Activated CD4-positive, alpha-beta T cell treated with anti-CD3 and anti-CD28 coated beads for 36 hours (primary cell): ENCODE data around the gene PACSIN2. TPM values are rescaled to one million over a fixed set of nuclear protein-coding genes. Genes with fewer than 3 reads are reported as not detected.

ENCODE experiments used
- ATAC-seq: fragments of 200-7000 bp; cut with Tn5 transposase; one replicate; pipeline ENCODE4 v1.10.0; 2021; ENCODE audit warnings: mild to moderate bottlenecking, moderate library complexity
- CTCF ChIA-PET: fragments of 350-600 bp; sonication (Branson Sonifier 250); formaldehyde crosslinking; loops from one replicate; lab custom pipeline; 2021; ENCODE audit warnings: antibody characterized with exemption; lab: Charles Lee
- POLR2A ChIA-PET: fragments of 350-600 bp; sonication (Branson Sonifier 250); formaldehyde crosslinking; loops from one replicate; lab custom pipeline; 2021; ENCODE audit warnings: antibody characterized with exemption, inconsistent platforms; lab: Charles Lee
- DNase-seq: peaks from one replicate; pipeline ENCODE4 v3.0.0-alpha.2; 2020
- H3K27ac Mint-ChIP-seq: one replicate; pipeline ENCODE4 v1.8.0; 2021; ENCODE audit warnings: mixed read lengths
- H3K27me3 Mint-ChIP-seq: one replicate; pipeline ENCODE4 v1.8.0; 2021; ENCODE audit warnings: mixed read lengths
- H3K36me3 Mint-ChIP-seq: one replicate; pipeline ENCODE4 v1.8.0; 2021; ENCODE audit warnings: low read depth, mixed read lengths
- H3K4me1 Mint-ChIP-seq: one replicate; pipeline ENCODE4 v1.8.0; 2021; ENCODE audit warnings: mixed read lengths
- H3K4me3 Mint-ChIP-seq: one replicate; pipeline ENCODE4 v1.8.0; 2021; ENCODE audit warnings: mild to moderate bottlenecking, moderate library complexity, mixed read lengths
- H3K9me3 Mint-ChIP-seq: one replicate; pipeline ENCODE4 v1.8.0; 2021; ENCODE audit warnings: low read depth, mixed read lengths
- intact Hi-C, 2 experiments: fragments of 100-400 bp; cut with DNase I in 1 of 2; cut with micrococcal nuclease in 1 of 2; formaldehyde crosslinking; loops; one replicate each; pipeline versions ENCODE4 v1.14.2 to v1.15.1; 2022 to 2024; cut with DNase I, micrococcal nuclease
- total RNA-seq, 2 experiments: library from RNA; stranded (reverse); gene quantifications; one replicate each; pipeline ENCODE4 v1.2.3, GENCODE V29; 2021

PACSIN2 gene
- total RNA-seq, 2 experiments from 2014 or later, result 27.9 to 28.1 TPM

GRCh38 chr22:43012390-43012789 lies 2.6 kb downstream of the PACSIN2 start:
- intact Hi-C loops, result loop anchor here in 1 of 2 experiments (10.0 kb wide), 1 partner anchor 148 kb away; no protein-coding TSS in a partner anchor
- H3K9me3 Mint-ChIP-seq, result no peaks in the 10 kb centered on the region
- H3K4me3 Mint-ChIP-seq, result no peak overlapping the region
- POLR2A ChIA-PET, result no interaction called here
- DNase-seq (no peak), ATAC-seq (no peak)
- H3K4me1 Mint-ChIP-seq, result peaks cover 31% of the 10 kb centered on the region
- CTCF ChIA-PET, result interaction anchor here (0.6 to 2.7 kb wide), 3 partner anchors 9 to 102 kb away, joined by 4 to 10 read pairs (median 7); no protein-coding TSS in a partner anchor
- H3K36me3 Mint-ChIP-seq, result no peaks in the 10 kb centered on the region
- no peak overlapping the region for H3K27ac Mint-ChIP-seq
- H3K27me3 Mint-ChIP-seq, result no peaks in the 10 kb centered on the region

- H3K9me3 Mint-ChIP-seq, result no peaks in the 10 kb centered on the region
- DNase-seq (no peak), ATAC-seq (no peak)
- POLR2A ChIA-PET, result no interaction called here
- no peaks in the 10 kb centered on the region for H3K36me3 Mint-ChIP-seq
- H3K27me3 Mint-ChIP-seq, result no peaks in the 10 kb centered on the region
- H3K4me1 Mint-ChIP-seq, result peaks cover 43% of the 10 kb centered on the region
- no peak overlapping the region for H3K27ac Mint-ChIP-seq
- intact Hi-C loops, result loop anchor here in 1 of 2 experiments (10.0 kb wide), 1 partner anchor 146 kb away; no protein-coding TSS in a partner anchor
- H3K4me3 Mint-ChIP-seq, result no peak overlapping the region
- CTCF ChIA-PET, result no interaction called here
Observed at GRCh38 chr22:43011079-43011478, 3.9 kb downstream of the PACSIN2 start.

DNA sequence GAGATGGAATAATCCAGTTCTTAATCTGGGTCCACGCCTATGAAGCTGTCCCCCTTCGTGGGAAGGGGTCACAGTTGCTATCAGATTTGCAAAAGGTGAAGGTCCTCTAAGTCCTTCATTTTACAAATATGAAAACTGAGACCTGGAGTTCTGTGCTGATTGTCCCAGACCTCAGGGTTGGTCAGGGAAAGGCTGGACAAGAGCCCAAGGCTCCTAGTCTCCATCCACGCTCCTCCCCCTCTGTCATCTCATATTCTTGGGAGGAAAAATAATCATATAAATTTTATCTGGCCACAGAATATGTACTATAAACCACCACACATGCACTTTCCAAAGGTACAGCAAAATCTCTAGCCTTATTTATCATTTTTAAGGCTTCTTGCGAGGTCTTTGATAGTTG lies 5.5 kb downstream of the PACSIN2 start:
- peaks cover 53% of the 10 kb centered on the region for H3K4me1 Mint-ChIP-seq
- ATAC-seq (no peak), DNase-seq (no peak)
- ChIA-PET CTCF (interaction anchor here (0.6 kb wide), 2 partner anchors 9 to 24 kb away, joined by 3 read pairs; no protein-coding TSS in a partner anchor), POLR2A (no interaction called here)
- intact Hi-C loops, result loop anchor here in 1 of 2 experiments (5.0 kb wide), 1 partner anchor 47 kb away; no protein-coding TSS in a partner anchor
- no peak overlapping the region for H3K4me3 Mint-ChIP-seq
- no peaks in the 10 kb centered on the region for H3K36me3 Mint-ChIP-seq
- H3K27ac Mint-ChIP-seq, result no peak overlapping the region
- H3K27me3 Mint-ChIP-seq, result no peaks in the 10 kb centered on the region
- no peaks in the 10 kb centered on the region for H3K9me3 Mint-ChIP-seq

DNA sequence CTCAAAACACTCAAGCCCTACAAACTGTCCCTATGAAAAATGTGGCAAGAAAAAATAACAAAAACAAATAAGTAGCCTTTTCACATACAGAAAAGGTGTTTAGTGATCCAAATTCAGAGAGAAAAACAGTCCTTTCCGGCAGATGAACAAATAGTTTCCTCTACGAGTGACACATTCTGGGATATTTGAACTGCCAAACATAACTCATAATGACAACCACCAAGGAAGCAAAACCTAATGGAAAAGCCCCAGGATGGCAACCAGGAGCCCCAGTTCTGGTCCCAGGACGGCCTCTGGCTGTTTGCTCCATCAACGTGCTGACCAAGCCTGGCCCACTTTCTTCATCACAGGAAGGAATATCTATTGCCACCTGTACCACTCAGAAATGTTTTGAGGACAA lies 6.0 kb downstream of the PACSIN2 start:
- intact Hi-C loops, result loop anchor here in 1 of 2 experiments (5.0 kb wide), 1 partner anchor 47 kb away; no protein-coding TSS in a partner anchor

GRCh38 chr22:43008509-43008908 lies 6.4 kb downstream of the PACSIN2 start:
- Mint-ChIP-seq H3K9me3 (no peaks in the 10 kb centered on the region), H3K27ac (no peak overlapping the region), H3K27me3 (no peaks in the 10 kb centered on the region), H3K36me3 (peaks cover 3% of the 10 kb centered on the region), H3K4me3 (no peak overlapping the region), H3K4me1 (peaks cover 57% of the 10 kb centered on the region)
- no peak for ATAC-seq
- intact Hi-C loops, result loop anchor here in 1 of 2 experiments (5.0 kb wide), 1 partner anchor 46 kb away; no protein-coding TSS in a partner anchor
- ChIA-PET POLR2A (interaction anchor here (0.6 kb wide), 1 partner anchor 16 kb away, joined by 3 read pairs; no protein-coding TSS in a partner anchor), CTCF (interaction anchor here (0.7 kb wide), 1 partner anchor 12 kb away, joined by 3 read pairs; no protein-coding TSS in a partner anchor)
- no peak for DNase-seq

More for the DNA sequence above, 6.0 kb downstream of the PACSIN2 start:
- ChIA-PET POLR2A (no interaction called here), CTCF (no interaction called here)
- no peak for DNase-seq
- Mint-ChIP-seq H3K27me3 (no peaks in the 10 kb centered on the region), H3K4me1 (peaks cover 57% of the 10 kb centered on the region), H3K4me3 (no peak overlapping the region), H3K27ac (no peak overlapping the region), H3K36me3 (no peaks in the 10 kb centered on the region), H3K9me3 (no peaks in the 10 kb centered on the region)
- ATAC-seq, result no peak

DNA sequence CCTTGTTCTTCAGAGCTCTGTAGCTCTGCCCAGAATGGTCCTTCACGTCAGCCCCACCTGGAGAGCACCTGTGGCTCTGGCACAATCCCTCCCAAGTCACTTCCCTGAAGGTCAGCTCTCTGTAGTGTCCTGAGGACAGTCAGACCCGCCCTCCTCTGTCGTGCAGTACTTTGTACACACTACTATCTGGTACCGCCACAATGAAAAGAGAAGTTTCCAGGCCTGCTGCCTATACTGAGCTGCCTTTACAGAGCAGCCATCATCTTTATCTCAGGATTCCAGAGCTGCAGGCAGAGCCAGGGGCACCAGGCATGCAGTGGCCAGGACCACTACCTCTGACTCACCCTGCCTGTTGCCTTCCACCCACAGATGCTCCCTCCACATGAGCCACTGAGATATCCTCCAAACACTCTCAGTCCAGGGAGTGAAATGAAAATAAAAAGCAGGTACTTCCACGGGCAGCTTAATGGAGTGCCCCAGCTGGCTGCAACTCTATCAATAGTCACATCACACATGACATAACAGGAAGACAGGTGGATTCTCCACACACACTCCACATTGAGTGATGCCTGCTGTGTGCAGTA lies 7.3 kb downstream of the PACSIN2 start:
- Mint-ChIP-seq H3K4me1 (peaks cover 58% of the 10 kb centered on the region), H3K27me3 (no peaks in the 10 kb centered on the region), H3K36me3 (peaks cover 3% of the 10 kb centered on the region), H3K4me3 (no peak overlapping the region), H3K27ac (no peak overlapping the region), H3K9me3 (no peaks in the 10 kb centered on the region)
- POLR2A ChIA-PET, result interaction anchor here (0.6 to 0.7 kb wide), 5 partner anchors 8 to 112 kb away, joined by 3 to 5 read pairs (median 3); no protein-coding TSS in a partner anchor
- intact Hi-C loops, result loop anchor here in 1 of 2 experiments (5.0 kb wide), 1 partner anchor 45 kb away; no protein-coding TSS in a partner anchor
- peak; percentile 62 for ATAC-seq
- DNase-seq, result peak; percentile 21
- CTCF ChIA-PET, result interaction anchor here (0.5 to 0.7 kb wide), 2 partner anchors 13 to 874 kb away, joined by 3 read pairs; no protein-coding TSS in a partner anchor

GRCh38 chr22:43006753-43007152 lies 8.2 kb downstream of the PACSIN2 start:
- intact Hi-C loops, result loop anchor here in 1 of 2 experiments (5.0 kb wide), 1 partner anchor 44 kb away; no protein-coding TSS in a partner anchor
- Mint-ChIP-seq H3K36me3 (peaks cover 3% of the 10 kb centered on the region), H3K27ac (no peak overlapping the region), H3K9me3 (no peaks in the 10 kb centered on the region), H3K27me3 (no peaks in the 10 kb centered on the region), H3K4me3 (no peak overlapping the region), H3K4me1 (peaks cover 67% of the 10 kb centered on the region)
- no peak for DNase-seq
- CTCF ChIA-PET, result no interaction called here
- POLR2A ChIA-PET, result no interaction called here
- ATAC-seq, result no peak

- POLR2A ChIA-PET, result interaction anchor here (0.7 kb wide), 1 partner anchor 41 kb away, joined by 3 read pairs; no protein-coding TSS in a partner anchor
- no peak for DNase-seq
- Mint-ChIP-seq H3K27ac (no peak overlapping the region), H3K4me1 (peaks cover 70% of the 10 kb centered on the region), H3K27me3 (no peaks in the 10 kb centered on the region), H3K9me3 (no peaks in the 10 kb centered on the region), H3K4me3 (no peak overlapping the region), H3K36me3 (peaks cover 3% of the 10 kb centered on the region)
- intact Hi-C loops, result loop anchor here in 1 of 2 experiments (5.0 kb wide), 1 partner anchor 44 kb away; no protein-coding TSS in a partner anchor
- ATAC-seq, result no peak
- CTCF ChIA-PET, result no interaction called here
Observed at GRCh38 chr22:43006016-43006505, 8.9 kb downstream of the PACSIN2 start.

GRCh38 chr22:43005106-43005505 lies 9.8 kb downstream of the PACSIN2 start:
- Mint-ChIP-seq H3K9me3 (no peaks in the 10 kb centered on the region), H3K27ac (peak overlapping the region; percentile 60), H3K4me1 (peaks cover 79% of the 10 kb centered on the region), H3K36me3 (peaks cover 3% of the 10 kb centered on the region), H3K4me3 (no peak overlapping the region), H3K27me3 (no peaks in the 10 kb centered on the region)
- DNase-seq (no peak), ATAC-seq (no peak)
- ChIA-PET CTCF (interaction anchor here (1.4 kb wide), 1 partner anchor 46 kb away, joined by 3 read pairs; no protein-coding TSS in a partner anchor), POLR2A (no interaction called here)
- intact Hi-C loops, result loop anchor here in 1 of 2 experiments (5.0 kb wide), 1 partner anchor 43 kb away; no protein-coding TSS in a partner anchor

DNA sequence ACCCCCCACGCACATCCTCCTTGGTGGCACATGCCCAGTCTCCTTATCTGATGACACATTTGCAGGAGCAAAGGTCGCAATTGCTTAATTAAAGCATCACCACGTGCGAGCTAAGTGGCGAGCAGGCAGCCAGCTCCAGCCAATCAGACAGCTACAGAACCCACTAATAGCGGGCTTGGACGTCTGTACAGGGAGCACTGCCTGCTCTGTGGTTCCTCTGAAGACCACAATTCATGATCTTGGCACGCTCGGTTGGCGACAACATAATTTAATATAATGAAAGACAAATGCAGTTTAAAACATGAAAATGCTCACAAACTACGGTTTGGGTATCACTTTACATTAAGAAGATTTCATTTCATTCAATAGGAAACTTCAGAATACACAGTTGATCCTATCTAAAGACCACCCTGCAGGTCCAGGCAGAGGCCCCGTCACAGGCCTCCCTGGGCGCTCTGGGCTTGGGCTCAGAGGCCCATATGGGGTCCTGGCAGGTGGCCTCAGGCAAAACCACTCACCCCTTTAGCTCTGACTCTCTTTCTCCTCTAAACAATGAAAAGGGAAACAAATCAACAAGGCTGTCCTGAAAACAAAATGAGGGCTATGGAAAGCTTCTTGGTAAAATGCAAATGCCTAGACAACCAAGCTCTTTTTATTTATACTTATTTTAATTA lies 10.4 kb downstream of the PACSIN2 start:
- no peak for DNase-seq
- intact Hi-C loops, result loop anchor here (5.0 kb wide), 2 partner anchors 42 to 147 kb away; partner anchors contain the start of gene ARFGAP3 (in 1 of the 2)
- CTCF ChIA-PET, result interaction anchor here (1.4 to 2.0 kb wide), 2 partner anchors 9 to 45 kb away, joined by 3 to 7 read pairs; no protein-coding TSS in a partner anchor
- Mint-ChIP-seq H3K27me3 (no peaks in the 10 kb centered on the region), H3K4me3 (no peak overlapping the region), H3K27ac (no peak overlapping the region), H3K36me3 (peaks cover 3% of the 10 kb centered on the region), H3K9me3 (no peaks in the 10 kb centered on the region), H3K4me1 (peaks cover 85% of the 10 kb centered on the region)
- no peak for ATAC-seq
- POLR2A ChIA-PET, result no interaction called here

DNA sequence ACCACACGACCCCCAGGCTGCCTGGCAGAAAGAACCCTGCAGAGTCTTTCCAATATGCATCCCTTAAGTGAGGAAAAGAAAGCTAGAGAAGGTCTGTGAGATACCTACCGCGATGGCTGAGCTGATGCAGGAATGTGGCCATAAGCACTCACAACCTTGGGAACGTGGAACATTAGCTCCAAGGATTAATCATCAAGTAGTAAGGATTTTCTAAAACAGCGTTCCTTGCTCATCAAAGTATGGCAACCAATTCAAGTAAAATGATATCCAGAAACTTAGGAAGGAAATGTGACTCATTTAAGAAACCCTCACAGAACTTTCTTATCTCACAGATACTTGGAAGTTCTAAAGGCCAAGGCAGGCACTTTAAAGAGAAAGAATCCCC lies 12.8 kb downstream of the PACSIN2 start:
- Mint-ChIP-seq H3K9me3 (no peaks in the 10 kb centered on the region), H3K27me3 (no peaks in the 10 kb centered on the region), H3K36me3 (peaks cover 3% of the 10 kb centered on the region), H3K27ac (no peak overlapping the region), H3K4me1 (peaks cover 92% of the 10 kb centered on the region), H3K4me3 (no peak overlapping the region)
- DNase-seq (no peak), ATAC-seq (no peak)
- ChIA-PET CTCF (interaction anchor here (1.8 kb wide), 1 partner anchor 11 kb away, joined by 10 read pairs; no protein-coding TSS in a partner anchor), POLR2A (interaction anchor here (0.7 kb wide), 1 partner anchor 13 kb away, joined by 3 read pairs; no protein-coding TSS in a partner anchor)
- intact Hi-C loops, result loop anchor here in 1 of 2 experiments (5.0 kb wide), 1 partner anchor 145 kb away; the partner anchor contains the start of gene ARFGAP3
